Occipital lobe (tissue), 2 donors: Measurements from ENCODE around the gene WWC1. TPM values are rescaled to one million over a fixed set of nuclear protein-coding genes. Genes with fewer than 3 reads are reported as not detected.
A peak's percentile ranks its signal among the peaks of the same experiment; 100 is the strongest.

Experiments
- DNase-seq: peaks from one replicate; lab custom pipeline; 2025; lab: John Stamatoyannopoulos, UW
- total RNA-seq: library from RNA; depleted of rRNA; stranded (reverse); fragments of >200 nt; gene quantifications from one replicate; pipeline ENCODE4 v1.2.3, GENCODE V29; 2014

WWC1 gene
- total RNA-seq, 1 donor from 2014 or later, result 116 TPM

DNA sequence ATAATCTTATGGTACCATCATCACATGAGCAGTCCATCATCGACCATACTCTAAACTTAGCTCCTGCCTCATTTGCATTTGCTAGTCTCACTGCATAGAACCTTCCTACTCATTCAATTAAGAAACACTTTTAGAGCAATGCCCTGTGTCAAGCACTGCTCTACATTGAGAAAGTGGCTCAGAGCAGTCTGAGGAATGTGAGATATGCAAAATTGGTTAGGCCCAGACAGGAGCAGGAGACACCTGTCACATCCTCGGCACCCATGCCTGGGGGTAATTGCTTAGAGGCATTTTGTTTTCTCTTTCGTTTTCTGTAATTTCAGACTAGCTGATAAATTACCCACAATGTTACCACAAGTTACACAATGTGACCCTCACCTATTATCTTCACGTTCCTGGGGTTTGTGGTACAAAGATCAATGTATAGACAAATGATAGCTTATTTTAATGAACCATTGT is 189.9 kb downstream of the WWC1 start:
- DNase-seq, result no peak

DNA sequence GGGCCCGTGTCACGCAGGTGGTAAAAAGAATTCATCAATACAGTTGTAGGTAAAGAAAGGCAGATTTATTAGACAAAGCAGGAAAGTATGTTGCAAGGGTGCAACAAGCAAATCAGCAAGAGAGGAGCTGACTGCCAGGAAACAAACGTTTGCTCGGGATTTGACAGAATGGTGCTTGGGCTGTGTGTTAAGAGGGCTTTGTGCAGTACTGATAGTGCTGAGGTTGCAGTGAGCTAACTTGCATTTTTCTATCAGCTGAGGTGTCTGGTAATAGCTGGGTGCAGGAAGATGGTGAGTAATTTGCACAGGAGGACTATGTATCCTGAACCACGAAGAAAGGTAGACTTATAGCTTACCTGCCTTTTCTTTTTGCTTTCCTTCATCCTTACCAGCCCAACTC is 190.9 kb downstream of the WWC1 start:
- DNase-seq, result no peak

DNA sequence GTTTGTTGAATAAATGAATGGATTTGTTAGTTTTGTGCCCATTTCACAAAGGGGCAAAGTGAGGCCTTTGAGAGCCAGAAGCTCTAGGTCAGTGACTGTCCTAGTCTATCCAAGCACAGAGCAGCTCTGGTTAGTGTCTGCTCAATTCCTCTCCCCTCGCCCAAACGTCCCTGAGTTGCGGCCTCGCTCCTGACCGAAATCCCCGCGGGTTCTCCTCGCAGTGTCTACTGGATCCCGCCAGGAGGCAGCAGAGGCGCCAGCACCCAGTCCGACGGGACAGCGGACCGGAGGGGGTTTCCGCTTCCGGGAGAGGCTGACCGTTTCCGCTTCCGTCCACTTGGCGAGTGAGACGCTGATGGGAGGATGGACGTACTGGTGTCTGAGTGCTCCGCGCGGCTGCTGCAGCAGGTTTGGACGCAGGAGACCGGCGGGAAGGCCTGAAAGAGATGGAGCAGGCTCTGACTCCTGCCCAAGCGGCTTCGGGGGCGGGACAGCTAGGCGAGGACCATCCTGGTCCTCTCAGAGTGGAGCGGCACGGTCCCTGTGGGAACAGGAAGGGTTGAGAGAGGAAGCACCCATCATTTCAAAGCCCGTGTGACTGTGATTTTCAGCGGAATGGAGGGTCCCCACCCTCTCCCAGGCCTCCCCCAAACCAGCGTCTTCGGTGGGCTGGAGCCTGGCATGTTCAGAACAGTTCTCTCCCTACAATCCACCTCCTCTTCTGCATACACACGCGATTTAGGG is 194.9 kb downstream of the WWC1 start, which contains the start of gene RARS1:
Gene RARS1 (plus strand): TSS at position 336 of the 744 bp plus-strand sequence. CDS start 28 bp downstream, at position 364.
- DNase-seq, result peak; percentile 91

DNA sequence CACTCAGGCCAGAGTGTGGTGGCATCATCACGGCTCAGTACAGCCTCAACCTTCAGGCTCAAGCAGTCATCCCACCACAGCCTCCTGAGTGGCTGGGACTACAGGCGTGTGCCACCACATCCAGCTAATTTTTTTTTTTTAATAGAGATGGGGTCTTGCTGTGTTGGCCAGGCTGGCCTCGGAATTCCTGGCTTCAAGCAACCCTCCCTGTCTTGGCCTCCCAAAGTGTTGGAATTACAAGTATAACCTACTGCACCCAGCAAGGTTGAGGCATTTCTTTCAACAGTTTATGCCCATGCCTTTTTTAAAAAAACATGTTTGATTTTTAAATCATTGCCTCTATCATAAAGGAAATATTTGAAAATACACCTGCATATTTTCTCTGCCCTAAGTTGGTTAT is 197.6 kb downstream of the WWC1 start:
- no peak for DNase-seq

DNA sequence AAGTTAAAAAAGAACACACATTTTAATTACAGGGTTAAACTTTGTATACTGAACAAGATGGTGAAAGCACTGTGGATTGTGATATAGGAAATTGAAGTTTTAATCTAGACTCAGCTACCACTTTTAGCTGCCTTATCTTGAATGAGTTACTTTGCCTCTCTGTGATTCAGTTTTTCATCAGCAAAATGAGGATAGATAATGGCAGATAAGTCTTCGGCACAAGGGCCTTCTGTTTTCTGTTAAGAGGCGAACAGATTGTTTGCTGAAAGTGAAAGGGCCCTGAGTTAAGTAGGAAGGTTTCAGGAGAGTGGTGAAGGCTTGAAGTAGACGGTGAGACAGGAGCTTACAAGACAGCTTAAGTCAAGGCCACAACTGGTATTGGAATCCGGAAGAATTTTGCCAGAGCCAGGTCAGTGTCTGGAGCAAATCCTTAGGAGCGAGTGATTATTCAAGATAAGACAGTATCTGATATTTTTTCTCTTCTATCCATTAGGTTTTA is 202.7 kb downstream of the WWC1 start:
- no peak for DNase-seq

DNA sequence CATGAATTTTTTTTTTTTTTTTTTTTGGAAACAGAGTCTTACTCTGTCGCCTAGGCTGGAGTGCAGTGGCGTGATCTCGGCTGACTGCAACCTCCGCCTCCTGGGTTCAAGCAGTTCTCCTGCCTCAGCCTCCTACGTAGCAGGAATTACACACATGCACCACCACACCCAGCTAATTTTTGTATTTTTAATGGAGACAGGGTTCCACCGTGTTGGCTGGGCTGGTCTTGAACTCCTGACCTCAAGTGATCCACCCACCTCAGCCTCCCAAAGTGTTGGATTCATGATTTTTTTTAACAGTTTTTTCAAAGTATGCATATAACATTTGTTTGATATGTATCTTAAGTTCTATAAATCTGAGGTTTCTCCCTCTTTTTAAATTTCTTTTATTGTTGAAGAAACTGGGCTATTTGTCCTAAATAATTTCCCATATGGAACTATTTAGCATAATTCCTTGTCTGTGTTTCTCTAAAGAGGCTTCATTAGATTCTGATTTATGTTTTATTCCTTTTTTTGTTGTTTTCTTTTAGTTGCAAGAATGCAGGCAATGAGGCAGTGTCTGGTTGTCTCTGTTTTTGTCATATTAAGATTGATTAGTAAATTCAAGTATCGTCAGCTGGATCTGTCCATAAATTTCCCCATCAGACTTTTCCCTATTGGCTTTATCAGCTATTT is 211.3 kb downstream of the WWC1 start:
- DNase-seq, result no peak

DNA sequence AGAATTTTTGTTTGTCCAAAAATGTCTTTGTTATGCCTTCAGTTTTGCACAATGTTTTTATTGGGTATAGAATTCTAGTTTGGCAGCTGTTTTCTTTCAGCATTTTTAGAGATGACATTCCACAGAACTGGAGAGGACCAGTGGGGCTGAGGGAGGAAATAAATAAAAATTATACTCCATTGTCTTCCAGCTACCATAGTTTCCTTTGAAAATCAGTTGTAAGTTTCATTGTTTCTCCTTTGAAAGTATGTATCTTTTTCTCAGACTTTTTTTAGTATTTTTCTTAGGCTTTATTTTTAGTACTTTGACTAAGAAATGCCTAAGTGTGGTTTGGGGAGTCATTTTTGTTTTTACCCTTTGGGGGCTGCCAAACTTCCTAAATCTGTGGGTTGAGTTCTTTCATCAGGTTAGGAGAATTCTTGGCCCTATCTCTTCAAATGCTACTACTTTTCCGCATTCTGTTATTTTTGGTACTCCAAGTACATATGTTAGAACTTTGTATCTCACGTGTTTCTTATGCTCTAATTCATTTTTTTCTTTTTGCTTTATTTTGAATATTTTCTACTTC is 222.5 kb downstream of the WWC1 start:
- DNase-seq, result no peak

Other genes with a start within 250 kb of the WWC1 start
- gene RARS1, start 194.8 kb downstream of the WWC1 start, total RNA-seq, result 279 TPM
- gene FBLL1, start 237.7 kb downstream of the WWC1 start, total RNA-seq, result 54.9 TPM